GM18511 (cell line): ENCODE results near the gene ATPAF2.

ENCODE experiments used
- ATAC-seq: cut with Tn5 transposase; IDR thresholded peaks from one replicate; pipeline ENCODE4 v1.9.1; 2021; ENCODE audit warnings: mild to moderate bottlenecking, moderate library complexity; ENCODE audit not compliant: unreplicated experiment

ATPAF2 gene

GRCh38 chr17:18038861-18039534 lies at the start of gene ATPAF2, which contains the start of gene GID4:
Gene ATPAF2 (minus strand): TSS chr17:18039168. CDS start chr17:18039013, 155 bp downstream.
Gene GID4 (plus strand): TSS chr17:18039408. CDS start chr17:18039465, 57 bp downstream.
- ATAC-seq: peak; percentile 88

- peak; percentile 88 for ATAC-seq
Observed at GRCh38 chr17:18087610-18088491, 48.9 kb upstream of the ATPAF2 start, which contains the start of gene DRG2. Gene DRG2 (plus strand): TSS chr17:18087948. CDS start chr17:18088024, 76 bp downstream.

GRCh38 chr17:18084256-18084655 lies 45.3 kb upstream of the ATPAF2 start:
- ATAC-seq: no peak

GRCh38 chr17:18079543-18079942 lies 40.6 kb upstream of the ATPAF2 start:
- ATAC-seq: no peak

GRCh38 chr17:18076936-18077335 lies 38.0 kb upstream of the ATPAF2 start:
- no peak for ATAC-seq

- ATAC-seq: no peak
Observed at GRCh38 chr17:18074566-18075272, 35.8 kb upstream of the ATPAF2 start.

- no peak for ATAC-seq
Observed at GRCh38 chr17:18071751-18072150, 32.8 kb upstream of the ATPAF2 start.

- ATAC-seq: no peak
Observed at GRCh38 chr17:18070861-18071340, 31.9 kb upstream of the ATPAF2 start.

- no peak for ATAC-seq
Observed at GRCh38 chr17:18069101-18069500, 30.1 kb upstream of the ATPAF2 start.

- ATAC-seq: no peak
Observed at GRCh38 chr17:18066866-18067265, 27.9 kb upstream of the ATPAF2 start.

GRCh38 chr17:18065546-18065945 lies 26.6 kb upstream of the ATPAF2 start:
- ATAC-seq: no peak

- no peak for ATAC-seq
Observed at GRCh38 chr17:18064053-18064452, 25.1 kb upstream of the ATPAF2 start.

- ATAC-seq: no peak
Observed at GRCh38 chr17:18059283-18059682, 20.3 kb upstream of the ATPAF2 start.

- no peak for ATAC-seq
Observed at GRCh38 chr17:18056214-18056613, 17.2 kb upstream of the ATPAF2 start.

GRCh38 chr17:18055597-18055996 lies 16.6 kb upstream of the ATPAF2 start:
- no peak for ATAC-seq

GRCh38 chr17:18045691-18046350 lies 6.9 kb upstream of the ATPAF2 start:
- ATAC-seq: no peak

GRCh38 chr17:18044609-18045008 lies 5.6 kb upstream of the ATPAF2 start:
- ATAC-seq: no peak

GRCh38 chr17:18043491-18043890 lies 4.5 kb upstream of the ATPAF2 start:
- ATAC-seq: no peak

GRCh38 chr17:18042983-18043382 lies 4.0 kb upstream of the ATPAF2 start:
- ATAC-seq: no peak

GRCh38 chr17:18041776-18042175 lies 2.8 kb upstream of the ATPAF2 start:
- no peak for ATAC-seq
